ENCODE measurements around the gene PFN1.

PFN1 gene

GRCh38 chr17:4967539-4968485 lies 19.5 kb upstream of the PFN1 start, which contains the start of gene SPAG7:
SPAG7 (minus strand) TSS chr17:4967817; CDS start chr17:4967804, 13 bp downstream.
- no peak for FAIRE-seq

GRCh38 chr17:4966844-4967538 lies 18.7 kb upstream of the PFN1 start:
- FAIRE-seq (peak; percentile 20), DNase-seq (ENCODE audit: low spot score) (peak; percentile 94)

More at GRCh38 chr17:4967539-4968485, 19.5 kb upstream of the PFN1 start, which contains the start of gene SPAG7:
- DNase-seq (ENCODE audit: low spot score) = peak; percentile 89

GRCh38 chr17:4965311-4965986 lies 17.1 kb upstream of the PFN1 start:
- FAIRE-seq = no peak
- no peak for DNase-seq (ENCODE audit: low spot score)

- DNase-seq (ENCODE audit: low spot score) = no peak
- no peak for FAIRE-seq
These were observed 12.1 kb upstream of the PFN1 start for GRCh38 chr17:4960279-4960922.

- DNase-seq (ENCODE audit: low spot score) = no peak
- no peak for FAIRE-seq
These were observed 11.1 kb upstream of the PFN1 start for GRCh38 chr17:4959261-4959965.

- FAIRE-seq (no peak), DNase-seq (ENCODE audit: low spot score) (no peak)
These were observed 9.8 kb upstream of the PFN1 start for GRCh38 chr17:4958102-4958501.

GRCh38 chr17:4956493-4957061 lies 8.2 kb upstream of the PFN1 start:
- DNase-seq (ENCODE audit: low spot score) (no peak), FAIRE-seq (no peak)

GRCh38 chr17:4955091-4955490 lies 6.8 kb upstream of the PFN1 start:
- no peak for FAIRE-seq

GRCh38 chr17:4953451-4953961 lies 5.2 kb upstream of the PFN1 start:
- DNase-seq (ENCODE audit: low spot score) (no peak), FAIRE-seq (no peak)

More at GRCh38 chr17:4955091-4955490, 6.8 kb upstream of the PFN1 start:
- DNase-seq (ENCODE audit: low spot score) = no peak

- DNase-seq (ENCODE audit: low spot score) = no peak
- FAIRE-seq = no peak
These were observed 3.2 kb upstream of the PFN1 start for GRCh38 chr17:4951486-4951885.

GRCh38 chr17:4950746-4951204 lies 2.4 kb upstream of the PFN1 start, which contains the start of gene ENO3:
ENO3 (plus strand) TSS chr17:4951119; CDS start chr17:4951830, 711 bp downstream.
- DNase-seq (ENCODE audit: low spot score) (no peak), FAIRE-seq (no peak)

- DNase-seq (ENCODE audit: low spot score) (no peak), FAIRE-seq (no peak)
These were observed 1.9 kb upstream of the PFN1 start for GRCh38 chr17:4950075-4950745.

- DNase-seq (ENCODE audit: low spot score) (peak; percentile 70), FAIRE-seq (no peak)
These were observed 1.2 kb upstream of the PFN1 start for GRCh38 chr17:4949321-4950074.

- DNase-seq (ENCODE audit: low spot score) = peak; percentile 85
- FAIRE-seq = no peak
These were observed 596 bp upstream of the PFN1 start for GRCh38 chr17:4948931-4949320.

GRCh38 chr17:4947411-4948165 lies 742 bp downstream of the PFN1 start:
- DNase-seq (ENCODE audit: low spot score) = peak; percentile 50
- no peak for FAIRE-seq

GRCh38 chr17:4947010-4947410 lies 1.3 kb downstream of the PFN1 start:
- DNase-seq (ENCODE audit: low spot score) = no peak
- no peak for FAIRE-seq

- DNase-seq (ENCODE audit: low spot score) (no peak), FAIRE-seq (no peak)
These were observed 1.9 kb downstream of the PFN1 start for GRCh38 chr17:4946312-4946976.
